ENCODE measurements around the gene PRKCB.

DNA sequence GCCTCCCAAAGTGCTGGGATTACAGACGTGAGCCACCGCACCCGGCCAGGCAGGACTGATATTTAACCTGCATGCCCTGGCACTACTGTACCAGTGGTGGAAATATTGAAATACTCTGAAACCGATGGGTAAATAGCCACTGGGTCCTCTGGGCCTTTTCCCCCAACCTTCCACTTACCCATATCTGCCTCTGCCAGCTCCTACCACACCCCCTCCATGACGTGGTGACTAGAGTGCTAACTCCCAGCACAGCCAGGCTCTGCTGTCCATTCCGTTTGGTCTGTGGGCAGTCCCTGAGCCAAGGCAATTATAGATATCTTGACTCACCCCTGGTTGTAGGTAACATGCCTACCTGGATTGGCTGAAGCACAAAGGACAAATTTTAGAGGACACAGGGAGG lies 187.8 kb downstream of the PRKCB start:
- no peak for TF ChIP-seq EZH2phosphoT487 (IDR thresholded peaks at IDR 0.05; ENCODE audit: low read depth)
- TF ChIP-seq, protein P1, sequence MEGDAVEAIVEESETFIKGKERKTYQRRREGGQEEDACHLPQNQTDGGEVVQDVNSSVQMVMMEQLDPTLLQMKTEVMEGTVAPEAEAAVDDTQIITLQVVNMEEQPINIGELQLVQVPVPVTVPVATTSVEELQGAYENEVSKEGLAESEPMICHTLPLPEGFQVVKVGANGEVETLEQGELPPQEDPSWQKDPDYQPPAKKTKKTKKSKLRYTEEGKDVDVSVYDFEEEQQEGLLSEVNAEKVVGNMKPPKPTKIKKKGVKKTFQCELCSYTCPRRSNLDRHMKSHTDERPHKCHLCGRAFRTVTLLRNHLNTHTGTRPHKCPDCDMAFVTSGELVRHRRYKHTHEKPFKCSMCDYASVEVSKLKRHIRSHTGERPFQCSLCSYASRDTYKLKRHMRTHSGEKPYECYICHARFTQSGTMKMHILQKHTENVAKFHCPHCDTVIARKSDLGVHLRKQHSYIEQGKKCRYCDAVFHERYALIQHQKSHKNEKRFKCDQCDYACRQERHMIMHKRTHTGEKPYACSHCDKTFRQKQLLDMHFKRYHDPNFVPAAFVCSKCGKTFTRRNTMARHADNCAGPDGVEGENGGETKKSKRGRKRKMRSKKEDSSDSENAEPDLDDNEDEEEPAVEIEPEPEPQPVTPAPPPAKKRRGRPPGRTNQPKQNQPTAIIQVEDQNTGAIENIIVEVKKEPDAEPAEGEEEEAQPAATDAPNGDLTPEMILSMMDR (IDR thresholded peaks at IDR 0.05; ENCODE audit: low read depth, low read length), result no peak

All from OCI-LY3 (cell line).